CD4-positive, alpha-beta memory T cell (primary cell): ENCODE results near the gene CAMK2A. TPM values are rescaled to one million over a fixed set of nuclear protein-coding genes. Genes with fewer than 3 reads are reported as not detected.

Experiments used
- CTCF ChIA-PET: fragments of 350-600 bp; sonication (Branson Sonifier 250); formaldehyde crosslinking; loops from one replicate; lab custom pipeline; 2021; ENCODE audit warnings: inconsistent platforms; ENCODE audit not compliant: partially characterized antibody; lab: Charles Lee
- POLR2A ChIA-PET: fragments of 350-600 bp; sonication (Branson Sonifier 250); formaldehyde crosslinking; loops from one replicate; lab custom pipeline; 2021; ENCODE audit not compliant: partially characterized antibody; lab: Charles Lee
- DNase-seq, 5 donors: peaks; one replicate each; pipeline versions ENCODE4 v3.0.0 to v3.0.0-alpha.2; 2020 to 2022; ENCODE audit warnings: mixed read lengths in 1 of 5
- H3K27ac ChIP-seq: one replicate; pipeline ENCODE4 v1.7.0; 2013; ENCODE audit warnings: low read depth, low read length
- H3K27me3 ChIP-seq: 2 replicates; pipeline ENCODE4 v1.7.0; 2013; ENCODE audit warnings: mild to moderate bottlenecking, low read length, moderate library complexity; ENCODE audit not compliant: insufficient read depth
- H3K36me3 ChIP-seq: 2 replicates; pipeline ENCODE4 v1.7.0; 2013; ENCODE audit warnings: mild to moderate bottlenecking, low read length, moderate library complexity; ENCODE audit not compliant: insufficient read depth
- H3K4me1 ChIP-seq: 2 replicates; pipeline ENCODE4 v1.7.0; 2013; ENCODE audit warnings: mild to moderate bottlenecking, low read length, moderate library complexity; ENCODE audit not compliant: insufficient read depth
- H3K4me3 ChIP-seq, 2 donors: one replicate each; pipeline ENCODE4 v1.7.0; 2013; ENCODE audit warnings: low read length in 2 of 2, mild to moderate bottlenecking in 1 of 2
- H3K9me3 ChIP-seq, 2 donors: one replicate each; pipeline ENCODE4 v1.7.0; 2013; ENCODE audit warnings: low read length in 2 of 2, control low read depth in 1 of 2; ENCODE audit not compliant: control insufficient read depth in 1 of 2
- H3K27ac Mint-ChIP-seq, 7 donors: one replicate each; pipeline ENCODE4 v1.8.0; 2020 to 2021; ENCODE audit warnings: mixed read lengths in 7 of 7, mild to moderate bottlenecking in 6 of 7, inconsistent platforms in 3 of 7, moderate library complexity in 3 of 7
- H3K27me3 Mint-ChIP-seq, 2 donors: one replicate each; pipeline ENCODE4 v1.8.0; 2020 to 2021; ENCODE audit warnings: mixed read lengths in 2 of 2
- H3K36me3 Mint-ChIP-seq, 2 donors: one replicate each; pipeline ENCODE4 v1.8.0; 2020 to 2021; ENCODE audit warnings: mixed read lengths in 2 of 2, inconsistent platforms in 1 of 2, mild to moderate bottlenecking in 1 of 2
- H3K4me1 Mint-ChIP-seq, 4 donors: one replicate each; pipeline ENCODE4 v1.8.0; 2020 to 2021; ENCODE audit warnings: mixed read lengths in 4 of 4, mild to moderate bottlenecking in 1 of 4
- H3K4me3 Mint-ChIP-seq, 8 donors: one replicate each; pipeline ENCODE4 v1.8.0; 2020 to 2021; ENCODE audit warnings: mixed read lengths in 8 of 8, mild to moderate bottlenecking in 7 of 8, moderate library complexity in 6 of 8, inconsistent platforms in 3 of 8
- H3K9me3 Mint-ChIP-seq, 8 donors: one replicate each; pipeline ENCODE4 v1.8.0; 2020 to 2021; ENCODE audit warnings: mixed read lengths in 8 of 8, mild to moderate bottlenecking in 5 of 8, inconsistent platforms in 3 of 8, moderate library complexity in 1 of 8
- intact Hi-C: fragments of 100-400 bp; cut with micrococcal nuclease; formaldehyde crosslinking; loops from one replicate; pipeline ENCODE4 v1.15.1; 2023
- polyA plus RNA-seq, 2 donors: library from polyadenylated mRNA; unstranded; fragments of 300-500 nt; fragmentation: Illumina TruSeq; gene quantifications; one replicate each; pipeline ENCODE4 v1.2.3, GENCODE V29; 2021
- total RNA-seq, 2 experiments: library from RNA; stranded (reverse); gene quantifications; one replicate each; pipeline ENCODE4 v1.2.3, GENCODE V29; 2021

CAMK2A gene
- total and polyA plus RNA-seq, 4 experiments from 2014 or later = not detected

DNA sequence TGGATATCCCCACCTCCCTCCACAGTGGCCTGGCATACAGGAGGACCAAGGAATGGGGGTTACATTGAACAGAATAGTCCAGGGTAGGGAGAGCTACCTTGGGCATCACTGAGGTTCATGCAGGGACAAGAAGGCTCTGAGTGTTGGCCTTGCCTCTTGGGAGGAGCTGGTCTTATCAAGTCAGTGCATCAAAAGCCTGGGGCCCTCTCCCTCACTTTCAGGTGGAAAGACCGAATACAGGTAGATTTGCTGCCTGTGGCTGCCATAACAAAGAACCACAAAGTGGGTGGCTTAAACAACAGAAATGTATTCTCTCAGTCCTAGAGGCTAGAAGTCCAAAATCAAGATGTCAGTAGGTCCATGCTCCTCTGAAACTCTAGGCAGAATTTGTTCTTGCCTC, 31.6 kb upstream of the CAMK2A start:
- ChIA-PET POLR2A (no interaction called here), CTCF (no interaction called here)
- DNase-seq = no peak
- Histone ChIP-seq H3K27ac (no peak overlapping the region), H3K4me3 (no peak overlapping the region), H3K27me3 (no peaks in the 10 kb centered on the region), H3K4me1 (no peaks in the 10 kb centered on the region), H3K36me3 (no peaks in the 10 kb centered on the region), H3K9me3 (no peaks in the 10 kb centered on the region)
- Mint-ChIP-seq H3K4me3 (no peak overlapping the region), H3K27me3 (peaks cover 0 to 2% of the 10 kb centered on the region in 2 donors), H3K36me3 (no peaks in the 10 kb centered on the region), H3K4me1 (peaks cover 0 to 2% (median 0%) of the 10 kb centered on the region in 4 donors), H3K27ac (no peak overlapping the region), H3K9me3 (no peaks in the 10 kb centered on the region)
- intact Hi-C loops = no loop called here

DNA sequence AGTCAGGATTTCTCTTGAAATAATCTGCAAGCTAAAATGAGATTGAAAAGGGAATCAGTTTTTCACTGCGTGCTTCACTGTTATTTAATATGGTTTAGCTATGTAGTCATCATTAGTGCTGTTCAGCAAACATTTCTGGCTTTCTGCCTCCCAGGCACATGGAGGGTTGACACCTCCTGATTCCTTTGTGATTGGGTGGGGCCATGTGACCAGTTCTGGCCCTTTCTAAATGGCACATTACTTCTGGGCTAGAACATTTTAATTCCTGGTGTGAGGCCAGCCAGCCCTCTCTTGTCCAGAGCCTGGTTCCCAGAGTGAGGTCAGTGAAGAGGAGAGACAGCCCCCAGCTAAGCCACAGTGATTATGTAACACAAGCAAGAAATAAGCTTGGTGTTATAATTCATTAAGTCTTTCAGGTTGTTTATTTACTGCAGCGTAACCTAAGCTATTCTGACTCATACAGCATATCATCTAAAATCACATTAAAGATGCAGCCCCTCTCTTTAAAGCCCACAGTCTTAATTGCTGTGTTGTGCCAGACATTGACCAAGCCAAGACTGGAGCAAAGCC, 30.6 kb upstream of the CAMK2A start:
- no peaks in the 10 kb centered on the region for H3K36me3 ChIP-seq
- no peak overlapping the region for H3K27ac Mint-ChIP-seq
- no peaks in the 10 kb centered on the region for H3K36me3 Mint-ChIP-seq
- intact Hi-C loops = no loop called here
- no peaks in the 10 kb centered on the region for H3K9me3 ChIP-seq
- CTCF ChIA-PET = no interaction called here
- no peak overlapping the region for H3K4me3 Mint-ChIP-seq
- H3K4me1 Mint-ChIP-seq = peaks cover 0 to 2% (median 0%) of the 10 kb centered on the region in 4 donors
- H3K9me3 Mint-ChIP-seq = no peaks in the 10 kb centered on the region
- H3K27me3 ChIP-seq = no peaks in the 10 kb centered on the region
- peaks cover 0 to 2% of the 10 kb centered on the region in 2 donors for H3K27me3 Mint-ChIP-seq
- no peak for DNase-seq
- POLR2A ChIA-PET = no interaction called here
- H3K27ac ChIP-seq = no peak overlapping the region
- no peak overlapping the region for H3K4me3 ChIP-seq
- H3K4me1 ChIP-seq = no peaks in the 10 kb centered on the region

DNA sequence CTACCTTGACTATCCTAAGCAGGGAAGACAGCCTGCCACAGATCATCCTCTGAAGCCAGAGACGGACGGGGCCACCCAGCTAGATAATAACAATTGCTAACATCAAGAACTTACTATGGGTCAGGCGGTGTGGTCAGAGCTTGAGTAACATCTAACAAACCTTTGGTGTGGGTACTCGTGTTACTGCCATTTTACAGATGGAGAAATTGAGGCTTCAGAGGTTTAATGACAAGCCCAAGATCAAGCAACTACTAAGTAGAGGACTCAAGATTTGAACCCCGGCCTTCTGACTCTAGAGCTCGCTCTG, 29.9 kb upstream of the CAMK2A start:
- Histone ChIP-seq H3K4me1 (no peaks in the 10 kb centered on the region), H3K9me3 (no peaks in the 10 kb centered on the region), H3K27ac (no peak overlapping the region), H3K36me3 (no peaks in the 10 kb centered on the region), H3K27me3 (no peaks in the 10 kb centered on the region), H3K4me3 (no peak overlapping the region)
- POLR2A ChIA-PET = no interaction called here
- no peak overlapping the region for H3K4me3 Mint-ChIP-seq
- H3K9me3 Mint-ChIP-seq = no peaks in the 10 kb centered on the region
- H3K27ac Mint-ChIP-seq = no peak overlapping the region
- CTCF ChIA-PET = no interaction called here
- no peaks in the 10 kb centered on the region for H3K36me3 Mint-ChIP-seq
- DNase-seq = no peak
- peaks cover 0 to 2% of the 10 kb centered on the region in 2 donors for H3K27me3 Mint-ChIP-seq
- intact Hi-C loops = no loop called here
- peaks cover 0 to 2% (median 0%) of the 10 kb centered on the region in 4 donors for H3K4me1 Mint-ChIP-seq

GRCh38 chr5:150318613-150319483, 29.3 kb upstream of the CAMK2A start:
- Mint-ChIP-seq H3K27ac (no peak overlapping the region), H3K4me1 (peaks cover 0 to 2% (median 0%) of the 10 kb centered on the region in 4 donors), H3K9me3 (no peaks in the 10 kb centered on the region), H3K4me3 (no peak overlapping the region), H3K27me3 (peaks cover 0 to 2% of the 10 kb centered on the region in 2 donors), H3K36me3 (no peaks in the 10 kb centered on the region)
- Histone ChIP-seq H3K27me3 (no peaks in the 10 kb centered on the region), H3K36me3 (no peaks in the 10 kb centered on the region), H3K4me1 (no peaks in the 10 kb centered on the region), H3K9me3 (no peaks in the 10 kb centered on the region), H3K27ac (no peak overlapping the region), H3K4me3 (no peak overlapping the region)
- ChIA-PET POLR2A (no interaction called here), CTCF (no interaction called here)
- no peak for DNase-seq
- intact Hi-C loops = no loop called here

DNA sequence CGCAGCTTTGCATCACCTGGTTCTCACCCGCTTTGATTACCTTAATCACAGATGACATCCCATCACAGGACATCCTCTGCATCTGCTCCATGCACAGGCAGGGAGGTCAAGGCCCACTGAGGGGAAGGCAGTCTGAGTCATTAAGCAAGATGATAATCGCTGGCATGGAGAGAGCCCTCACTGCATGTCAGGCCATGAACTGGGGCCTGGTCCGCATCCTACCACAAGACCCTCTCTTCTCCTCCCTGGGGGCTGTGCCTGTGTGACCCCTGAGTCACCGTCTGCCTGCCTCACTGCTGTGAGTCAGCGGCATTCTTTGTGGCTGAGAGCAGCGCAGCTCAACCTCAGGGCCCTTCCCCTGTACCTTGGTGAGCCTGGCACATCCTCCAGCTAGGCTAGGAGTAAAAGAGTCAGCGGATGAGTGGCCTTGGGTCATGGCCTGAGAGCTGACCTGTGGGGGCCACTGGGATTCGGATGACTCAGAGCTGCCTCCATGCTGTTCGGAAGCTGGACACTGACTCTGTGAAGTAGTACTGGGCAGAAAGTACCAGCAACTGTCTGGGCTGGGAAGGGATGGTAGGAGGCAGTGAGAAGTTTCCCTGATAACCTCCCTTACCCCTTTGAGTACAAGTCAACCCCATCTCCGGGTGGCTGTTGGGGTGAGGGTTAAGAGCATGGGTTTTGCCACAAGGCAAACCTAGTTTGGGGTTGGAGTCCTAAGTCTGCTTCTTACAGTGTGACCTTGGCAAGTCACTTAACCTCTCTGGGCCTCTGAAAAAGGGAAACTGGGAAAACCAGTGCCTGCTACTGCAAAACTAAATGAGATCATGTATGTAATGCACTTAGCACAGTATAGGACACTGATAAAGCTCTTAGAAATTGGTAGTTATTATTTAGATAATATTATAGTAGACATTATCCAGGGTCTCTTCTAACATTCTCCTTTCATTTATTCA, 27.8 kb upstream of the CAMK2A start:
- Histone ChIP-seq H3K36me3 (no peaks in the 10 kb centered on the region), H3K27me3 (no peaks in the 10 kb centered on the region), H3K27ac (no peak overlapping the region), H3K9me3 (no peaks in the 10 kb centered on the region), H3K4me3 (no peak overlapping the region), H3K4me1 (no peaks in the 10 kb centered on the region)
- no peaks in the 10 kb centered on the region for H3K36me3 Mint-ChIP-seq
- CTCF ChIA-PET = no interaction called here
- DNase-seq = no peak
- H3K9me3 Mint-ChIP-seq = no peaks in the 10 kb centered on the region
- no peak overlapping the region for H3K4me3 Mint-ChIP-seq
- intact Hi-C loops = no loop called here
- POLR2A ChIA-PET = no interaction called here
- H3K27me3 Mint-ChIP-seq = peaks cover 2 to 4% of the 10 kb centered on the region in 2 donors
- H3K4me1 Mint-ChIP-seq = peaks cover 0 to 2% (median 0%) of the 10 kb centered on the region in 4 donors
- H3K27ac Mint-ChIP-seq = no peak overlapping the region

- H3K36me3 Mint-ChIP-seq = no peaks in the 10 kb centered on the region
- CTCF ChIA-PET = no interaction called here
- Histone ChIP-seq H3K4me3 (no peak overlapping the region), H3K36me3 (no peaks in the 10 kb centered on the region), H3K27me3 (no peaks in the 10 kb centered on the region), H3K9me3 (no peaks in the 10 kb centered on the region), H3K27ac (no peak overlapping the region), H3K4me1 (no peaks in the 10 kb centered on the region)
- no peaks in the 10 kb centered on the region for H3K4me1 Mint-ChIP-seq
- H3K4me3 Mint-ChIP-seq = no peak overlapping the region
- intact Hi-C loops = no loop called here
- H3K27me3 Mint-ChIP-seq = peaks cover 2 to 4% of the 10 kb centered on the region in 2 donors
- H3K27ac Mint-ChIP-seq = no peak overlapping the region
- POLR2A ChIA-PET = no interaction called here
- no peak for DNase-seq
- no peaks in the 10 kb centered on the region for H3K9me3 Mint-ChIP-seq
Measured at GRCh38 chr5:150316320-150316719, 26.7 kb upstream of the CAMK2A start.

GRCh38 chr5:150315245-150315644, 25.7 kb upstream of the CAMK2A start:
- Mint-ChIP-seq H3K9me3 (no peaks in the 10 kb centered on the region), H3K36me3 (no peaks in the 10 kb centered on the region), H3K4me1 (no peaks in the 10 kb centered on the region), H3K27me3 (peaks cover 2 to 8% of the 10 kb centered on the region in 2 donors), H3K4me3 (no peak overlapping the region), H3K27ac (no peak overlapping the region)
- no peaks in the 10 kb centered on the region for H3K27me3 ChIP-seq
- intact Hi-C loops = no loop called here
- H3K4me1 ChIP-seq = no peaks in the 10 kb centered on the region
- no peak overlapping the region for H3K4me3 ChIP-seq
- no peak overlapping the region for H3K27ac ChIP-seq
- H3K9me3 ChIP-seq = no peaks in the 10 kb centered on the region
- ChIA-PET CTCF (no interaction called here), POLR2A (no interaction called here)
- no peaks in the 10 kb centered on the region for H3K36me3 ChIP-seq
- no peak for DNase-seq
